Transverse colon (tissue), 4 donors: ENCODE measurements around the gene IFI27.

Source experiments
- EP300 ChIP-seq: sonication (generic); formaldehyde crosslinking; IDR thresholded peaks from one replicate; pipeline ENCODE4 v1.6.1; 2017; ENCODE audit warnings: antibody characterized with exemption, low read depth
- POLR2A ChIP-seq: fragments of 450-650 bp; IDR thresholded peaks from one replicate; pipeline ENCODE4 v1.6.1; 2016; ENCODE audit warnings: antibody characterized with exemption, mild to moderate bottlenecking, moderate library complexity
- POLR2AphosphoS5 ChIP-seq, 3 donors: sonication (generic); formaldehyde crosslinking; IDR thresholded peaks; one replicate each; pipeline ENCODE4 v1.6.1; 2016; ENCODE audit warnings: antibody characterized with exemption in 3 of 3
- TF ChIP-seq, protein P1 (sequence below), 5 experiments: fragments of 200-600 bp in 3 of 5; fragments of 450-650 bp in 2 of 5; sonication (generic) in 3 of 5; IDR thresholded peaks; 1 replicate in 2 of 5; 2 replicates in 3 of 5; pipeline ENCODE4 v1.5.1; 2016 to 2017; ENCODE audit warnings: antibody characterized with exemption in 5 of 5, inconsistent platforms in 3 of 5, mild to moderate bottlenecking in 2 of 5, moderate library complexity in 1 of 5

DNA sequence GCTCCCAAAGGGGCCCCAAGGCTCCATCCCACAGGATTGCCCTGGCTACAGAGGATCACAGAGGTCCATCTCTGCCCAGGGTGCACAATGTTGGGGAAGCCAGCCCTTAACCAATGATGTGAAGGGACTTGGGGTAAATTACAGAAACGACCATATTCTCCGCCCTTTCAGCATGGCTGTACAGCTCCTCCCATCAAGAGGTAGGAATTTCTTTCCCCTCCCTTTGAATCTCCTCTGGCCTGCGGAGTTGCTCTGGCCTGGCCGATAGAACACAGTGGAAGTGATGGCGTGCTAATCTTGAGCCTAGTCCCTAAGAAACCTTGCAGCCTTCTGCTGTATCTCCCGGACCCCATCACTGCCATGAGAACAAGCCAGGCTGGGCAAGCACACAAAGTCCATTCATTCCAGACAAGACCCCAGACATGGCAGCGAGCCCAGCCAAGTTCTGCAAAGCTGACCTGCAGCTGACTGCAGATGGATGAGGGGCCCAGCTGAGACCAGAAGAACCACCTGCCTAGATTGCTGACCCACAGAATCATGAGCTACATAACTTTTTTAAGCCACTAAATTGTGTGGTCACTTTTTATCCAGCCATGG, 6.9 kb upstream of the IFI27 start:
- TF ChIP-seq, protein P1, sequence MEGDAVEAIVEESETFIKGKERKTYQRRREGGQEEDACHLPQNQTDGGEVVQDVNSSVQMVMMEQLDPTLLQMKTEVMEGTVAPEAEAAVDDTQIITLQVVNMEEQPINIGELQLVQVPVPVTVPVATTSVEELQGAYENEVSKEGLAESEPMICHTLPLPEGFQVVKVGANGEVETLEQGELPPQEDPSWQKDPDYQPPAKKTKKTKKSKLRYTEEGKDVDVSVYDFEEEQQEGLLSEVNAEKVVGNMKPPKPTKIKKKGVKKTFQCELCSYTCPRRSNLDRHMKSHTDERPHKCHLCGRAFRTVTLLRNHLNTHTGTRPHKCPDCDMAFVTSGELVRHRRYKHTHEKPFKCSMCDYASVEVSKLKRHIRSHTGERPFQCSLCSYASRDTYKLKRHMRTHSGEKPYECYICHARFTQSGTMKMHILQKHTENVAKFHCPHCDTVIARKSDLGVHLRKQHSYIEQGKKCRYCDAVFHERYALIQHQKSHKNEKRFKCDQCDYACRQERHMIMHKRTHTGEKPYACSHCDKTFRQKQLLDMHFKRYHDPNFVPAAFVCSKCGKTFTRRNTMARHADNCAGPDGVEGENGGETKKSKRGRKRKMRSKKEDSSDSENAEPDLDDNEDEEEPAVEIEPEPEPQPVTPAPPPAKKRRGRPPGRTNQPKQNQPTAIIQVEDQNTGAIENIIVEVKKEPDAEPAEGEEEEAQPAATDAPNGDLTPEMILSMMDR (IDR thresholded peaks at IDR 0.05) = no peak
- TF ChIP-seq POLR2AphosphoS5 (IDR thresholded peaks at IDR 0.05) (no peak), POLR2A (no peak), EP300 (no peak)
